CD4-positive, alpha-beta T cell treated with Interleukin-15 for 1 hour (primary cell): ENCODE data around the gene ACYP2.
"Not testable (repeated sequence)": the region's sequence is repeated elsewhere in the genome, so short reads cannot be mapped to it uniquely, and the experiment has no call there.

Source experiments
- DNase-seq: peaks from one replicate; pipeline ENCODE4 v3.0.0-alpha.2; 2020

Gene ACYP2

GRCh38 chr2:54275541-54275940, 160.1 kb downstream of the ACYP2 start:
- DNase-seq: no peak

DNA sequence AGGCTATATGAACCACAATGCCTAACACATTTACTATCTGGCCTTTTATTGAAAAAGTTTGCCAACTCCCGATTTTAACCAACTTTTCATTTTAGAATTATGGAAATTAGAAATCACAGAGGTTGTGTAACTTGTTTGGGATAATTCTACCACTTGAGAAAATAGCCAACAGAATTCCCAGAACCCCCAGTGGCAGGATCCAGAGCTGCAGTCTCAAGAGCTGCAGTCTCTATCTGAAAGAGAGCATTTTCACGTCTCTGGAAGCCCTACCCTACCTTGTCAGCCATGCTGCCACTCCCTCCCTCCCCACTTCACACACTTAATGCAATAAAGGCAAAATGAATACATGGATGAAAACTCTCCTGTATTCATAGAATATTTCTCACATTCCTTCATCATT, 164.0 kb downstream of the ACYP2 start:
- no peak for DNase-seq

DNA sequence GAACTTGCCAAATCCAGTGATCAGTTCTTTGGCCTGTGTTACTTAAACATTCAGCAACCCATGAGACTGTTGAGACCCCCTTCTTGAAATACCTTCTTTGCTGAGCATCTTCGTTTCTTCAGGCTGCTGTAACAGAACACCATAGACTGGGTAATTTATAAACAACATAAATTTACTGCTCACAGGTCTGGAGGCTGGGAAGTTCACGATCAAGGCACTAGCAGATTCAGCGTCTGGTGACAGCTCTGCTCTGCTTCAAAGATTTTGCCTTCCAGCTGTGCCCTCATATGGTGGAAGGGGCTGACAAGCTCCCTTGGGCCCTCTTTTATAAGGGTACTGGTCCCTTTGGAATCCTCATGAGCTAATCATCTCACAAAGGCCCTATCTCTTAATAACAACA, 169.4 kb downstream of the ACYP2 start:
- DNase-seq: no peak

DNA sequence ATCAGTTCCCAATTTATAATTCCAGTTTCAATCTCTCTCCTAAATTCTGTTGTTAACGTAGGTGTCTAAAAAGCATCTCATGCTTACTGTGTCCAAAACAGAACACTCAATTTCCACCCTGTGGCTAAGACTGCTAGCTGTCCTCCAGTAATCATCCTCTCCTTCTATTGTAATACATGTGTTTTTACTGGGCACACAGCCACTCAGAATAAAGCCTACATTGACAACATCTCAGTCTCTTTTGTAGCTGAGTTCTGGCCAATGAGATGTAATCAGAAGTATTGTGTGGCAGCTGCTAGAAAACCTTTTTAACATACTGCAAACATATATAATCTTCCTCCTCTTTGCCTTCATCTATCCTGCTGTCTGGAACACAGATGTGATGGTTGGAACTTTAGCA, 170.0 kb downstream of the ACYP2 start:
- DNase-seq: no peak

- no peak for DNase-seq
These were observed 172.1 kb downstream of the ACYP2 start for GRCh38 chr2:54287532-54287931.

- no peak for DNase-seq
These were observed 174.5 kb downstream of the ACYP2 start for GRCh38 chr2:54289917-54290316.

- DNase-seq: no peak
These were observed 175.1 kb downstream of the ACYP2 start for GRCh38 chr2:54290356-54291025.

DNA sequence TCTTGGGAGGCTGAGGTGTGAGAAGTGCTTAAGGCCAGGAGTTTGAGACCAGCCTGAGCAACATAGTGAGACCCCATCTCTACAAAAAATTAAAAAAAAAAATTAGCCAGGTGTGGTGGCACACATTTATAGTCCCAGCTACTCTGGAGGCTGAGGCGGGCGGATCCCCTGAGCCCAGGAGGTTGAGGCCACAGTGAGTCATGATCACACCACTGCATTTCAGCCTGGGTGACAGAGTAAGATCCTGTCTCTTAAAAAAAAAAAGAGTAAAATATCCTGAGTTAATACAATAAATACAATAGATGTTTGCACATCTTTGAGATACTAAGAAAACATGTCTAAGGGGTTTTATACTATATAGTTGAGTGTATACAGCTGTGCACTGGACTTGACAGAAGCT, 179.2 kb downstream of the ACYP2 start:
- not testable (repeated sequence) for DNase-seq

- no peak for DNase-seq
These were observed 180.5 kb downstream of the ACYP2 start for GRCh38 chr2:54295911-54296310.

DNA sequence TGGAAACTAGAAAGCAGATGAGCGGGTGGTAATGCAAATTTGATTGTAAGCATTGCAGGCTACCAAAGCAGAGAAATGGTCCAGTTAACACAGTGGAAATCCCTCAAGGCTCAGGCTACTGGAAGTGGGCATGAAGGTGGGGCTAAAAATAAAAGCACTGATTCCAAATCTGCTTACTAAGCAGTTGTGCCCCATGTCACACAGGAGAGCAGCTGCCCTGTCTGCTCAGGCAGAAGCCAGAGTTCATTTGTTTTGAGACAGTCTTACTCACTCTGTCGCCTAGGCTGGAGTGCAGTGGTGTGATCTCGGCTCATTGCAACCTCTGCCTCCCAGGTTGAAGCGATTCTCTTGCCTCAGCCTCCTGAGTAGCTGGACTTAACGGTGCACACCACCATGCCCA, 183.1 kb downstream of the ACYP2 start:
- no peak for DNase-seq

GRCh38 chr2:54303631-54304030, 188.2 kb downstream of the ACYP2 start:
- no peak for DNase-seq

DNA sequence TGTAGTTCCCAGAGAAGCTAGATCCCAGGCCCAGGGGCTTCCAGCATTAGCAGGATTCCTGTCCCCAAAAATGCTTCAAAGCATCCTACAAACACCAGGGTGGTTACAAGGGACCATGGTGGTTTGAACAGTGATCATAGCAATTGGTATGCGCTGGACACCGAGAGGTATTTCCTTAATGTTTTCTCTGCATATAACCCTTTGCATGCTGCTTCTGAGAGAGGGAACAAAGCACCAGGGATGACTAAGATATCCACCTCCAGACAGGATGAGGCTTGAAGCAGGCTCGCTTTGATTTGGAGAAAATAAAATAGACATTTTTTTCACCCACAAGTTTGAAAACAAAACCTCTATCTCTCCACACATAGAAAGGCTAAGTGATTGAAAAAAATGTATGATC, 191.1 kb downstream of the ACYP2 start:
- DNase-seq: no peak

GRCh38 chr2:54308186-54308585, 192.8 kb downstream of the ACYP2 start:
- DNase-seq: no peak

DNA sequence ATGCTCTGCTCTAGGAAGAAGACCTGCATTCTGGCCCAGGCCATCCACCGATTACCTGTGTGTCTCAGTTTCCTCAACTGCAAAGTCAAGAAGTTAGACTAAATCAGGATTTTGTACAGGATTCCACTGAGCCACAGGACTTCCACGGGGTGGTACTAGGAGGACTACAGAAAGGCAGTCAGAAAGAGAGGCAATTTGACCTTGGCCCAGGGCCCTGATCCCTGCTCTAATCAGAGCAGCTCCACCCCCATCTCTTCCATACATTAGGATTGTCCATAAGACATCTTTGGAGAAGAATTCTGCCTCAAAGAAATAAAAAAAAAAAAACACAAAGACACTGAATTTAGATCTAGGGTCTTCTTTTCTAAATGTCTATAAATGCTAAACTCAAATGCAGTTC, 193.4 kb downstream of the ACYP2 start:
- no peak for DNase-seq

- DNase-seq: no peak
These were observed 194.9 kb downstream of the ACYP2 start for GRCh38 chr2:54310311-54310710.

DNA sequence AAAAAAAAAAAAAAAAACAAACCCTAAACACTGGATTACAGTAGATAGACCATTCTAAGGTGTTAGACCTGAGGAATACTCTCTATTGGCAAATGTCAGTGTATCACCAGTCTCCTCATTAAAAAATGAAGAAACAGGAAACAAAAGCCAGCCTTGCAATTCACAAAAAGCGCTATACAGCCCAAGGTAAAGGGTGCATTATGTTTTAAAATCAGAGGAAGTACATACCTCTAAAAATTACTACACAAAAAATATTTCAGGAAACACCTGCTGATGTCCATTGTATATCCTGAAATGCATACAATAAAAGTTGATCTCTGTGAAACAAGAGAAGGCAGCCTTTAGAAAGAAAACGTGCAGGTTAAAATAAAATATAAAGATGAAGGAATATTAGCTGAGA, 195.5 kb downstream of the ACYP2 start:
- DNase-seq: no peak

DNA sequence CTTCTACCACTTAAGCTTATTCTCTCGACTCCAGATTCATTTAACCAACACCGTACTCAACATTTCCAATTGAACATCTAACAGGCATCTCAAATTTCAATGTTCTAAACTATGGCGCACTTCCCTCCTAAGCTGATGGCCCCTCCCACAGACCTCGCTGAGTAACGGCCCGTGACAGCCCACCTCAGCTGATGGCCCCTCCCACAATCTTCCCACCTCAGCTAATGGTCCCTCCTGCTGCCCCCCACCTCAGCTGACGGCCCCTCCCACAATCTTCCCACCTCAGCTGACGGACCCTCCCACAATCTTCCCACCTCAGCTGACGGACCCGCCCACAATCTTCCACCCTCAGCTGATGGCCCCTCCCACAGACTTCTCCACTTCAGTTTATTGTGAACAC, 197.7 kb downstream of the ACYP2 start:
- no peak for DNase-seq

DNA sequence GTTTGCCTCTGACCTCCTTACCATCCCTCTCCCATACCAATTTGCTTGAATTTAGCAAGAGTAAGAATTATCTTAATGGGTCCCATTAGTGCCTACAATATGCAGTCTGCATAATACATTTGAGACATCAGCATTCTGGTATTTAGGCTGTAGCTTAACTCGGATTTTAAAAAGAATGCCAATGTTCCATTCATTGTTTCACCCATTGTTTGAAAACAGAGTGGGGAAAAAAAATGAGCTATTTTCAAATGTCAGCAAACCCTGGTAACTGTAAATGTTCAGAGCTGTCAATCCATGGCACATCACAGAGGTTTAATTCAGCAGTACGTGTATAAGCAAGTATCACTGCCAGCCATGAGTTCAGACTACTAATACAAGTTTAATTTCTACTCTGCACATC, 202.6 kb downstream of the ACYP2 start:
- DNase-seq: no peak

DNA sequence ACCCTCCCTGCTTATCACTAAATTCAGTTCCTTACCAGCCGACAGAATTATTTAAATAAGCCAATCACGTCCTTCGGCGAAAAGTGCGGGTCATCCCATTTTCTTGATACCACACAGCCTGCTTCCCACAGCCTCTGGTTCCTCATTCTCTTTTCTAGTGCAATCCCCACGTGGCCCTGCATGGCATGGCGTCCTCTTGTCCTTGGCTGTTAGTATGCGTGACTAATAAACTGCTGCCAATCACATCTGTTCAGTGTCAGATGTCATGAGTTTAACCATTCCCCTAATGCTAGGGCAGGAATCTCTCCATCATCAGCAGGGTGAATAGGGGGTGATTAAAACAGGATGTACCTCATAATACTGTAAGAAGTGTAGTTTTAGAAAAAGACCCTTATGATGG, 203.4 kb downstream of the ACYP2 start:
- no peak for DNase-seq

DNA sequence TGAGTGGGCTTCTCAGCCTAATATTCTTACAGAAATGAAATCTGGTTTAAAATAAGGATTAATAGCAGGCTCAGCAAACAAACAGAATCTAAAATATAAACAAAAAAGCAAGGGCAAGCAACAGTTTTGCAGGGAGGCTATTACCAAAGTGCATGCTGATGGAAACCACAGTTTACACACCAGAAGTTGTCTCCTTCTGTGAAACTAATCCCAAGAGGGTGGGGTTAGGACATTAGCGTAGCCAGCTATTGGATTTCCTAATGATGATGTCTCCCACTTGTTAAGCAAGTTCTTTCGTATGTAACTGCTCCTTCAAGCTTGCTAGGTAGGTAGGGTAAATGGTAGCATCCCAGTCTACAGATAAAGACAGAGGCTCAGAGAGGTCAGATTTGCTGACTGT, 205.6 kb downstream of the ACYP2 start:
- no peak for DNase-seq

- not testable (repeated sequence) for DNase-seq
These were observed 209.1 kb downstream of the ACYP2 start for GRCh38 chr2:54324517-54324916.

DNA sequence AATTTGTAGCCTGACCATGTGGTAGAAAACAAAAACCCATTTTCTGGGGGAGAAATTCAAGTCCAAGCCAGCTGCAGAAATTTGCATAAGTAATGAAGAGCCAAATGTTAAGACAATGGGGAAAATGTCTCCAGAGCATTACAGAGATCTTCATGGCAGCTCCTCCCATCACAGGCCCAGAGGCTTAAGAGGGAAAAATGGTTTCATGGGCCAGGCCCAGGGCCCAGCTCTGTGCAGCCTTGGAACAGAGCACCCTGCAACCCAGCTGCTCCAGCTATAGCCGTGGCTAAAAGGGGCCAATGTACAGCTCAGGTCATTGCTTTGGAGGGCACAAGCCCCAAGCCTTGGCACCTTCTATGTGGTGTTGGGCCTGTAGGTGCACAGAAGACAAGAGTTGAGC, 209.7 kb downstream of the ACYP2 start:
- no peak for DNase-seq

GRCh38 chr2:54329482-54330161, 214.2 kb downstream of the ACYP2 start:
- no peak for DNase-seq

- DNase-seq: peak; percentile 93
These were observed 214.9 kb downstream of the ACYP2 start for GRCh38 chr2:54330162-54330925.
